NCI-H146 (cell line): ENCODE results near the gene CDYL.
"Not testable (repeated sequence)": the region's sequence is repeated elsewhere in the genome, so short reads cannot be mapped to it uniquely, and the experiment has no call there.

Experiments
- DNase-seq: peaks from one replicate; lab custom pipeline; 2025; lab: John Stamatoyannopoulos, UW

Gene CDYL

GRCh38 chr6:5003604-5004372 lies 227.6 kb downstream of the CDYL start, which contains the start of gene RPP40:
Gene RPP40 (minus strand): TSS chr6:5004037. CDS start chr6:5004002, 35 bp downstream.
- DNase-seq, result peak; percentile 97

GRCh38 chr6:5004373-5005037 lies 228.3 kb downstream of the CDYL start:
- no peak for DNase-seq

DNA sequence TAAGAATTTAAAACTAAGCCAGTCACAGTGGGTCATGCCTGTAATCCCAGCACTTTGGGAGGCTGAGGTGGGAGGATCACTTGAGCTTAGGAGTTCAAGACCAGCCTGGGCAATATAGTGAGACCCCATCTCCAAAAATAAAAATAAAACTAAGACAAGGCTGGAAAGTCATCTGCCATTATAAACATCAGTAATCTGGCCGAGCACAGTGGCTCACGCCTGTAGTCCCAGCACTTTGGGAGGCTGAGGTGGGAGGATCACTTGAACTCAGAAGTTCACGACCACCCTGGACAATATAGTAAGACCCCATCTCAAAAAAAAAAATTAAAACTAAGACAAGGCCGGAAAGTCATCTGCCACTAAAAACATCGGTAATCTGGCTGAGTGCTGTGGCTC lies 228.8 kb downstream of the CDYL start:
- DNase-seq, result not testable (repeated sequence)
